NCI-H1105 (cell line): Measurements from ENCODE around the gene WNT7A.

Experiments
- DNase-seq: peaks from one replicate; lab custom pipeline; 2025; lab: John Stamatoyannopoulos, UW

WNT7A gene

GRCh38 chr3:13827256-13827655 is 52.6 kb downstream of the WNT7A start:
- no peak for DNase-seq

GRCh38 chr3:13826672-13827071 is 53.2 kb downstream of the WNT7A start:
- no peak for DNase-seq

GRCh38 chr3:13825821-13826220 is 54.0 kb downstream of the WNT7A start:
- DNase-seq = no peak

- DNase-seq = no peak
Observed at GRCh38 chr3:13825311-13825579, 54.6 kb downstream of the WNT7A start.

- DNase-seq = no peak
Observed at GRCh38 chr3:13824521-13825310, 55.2 kb downstream of the WNT7A start.

GRCh38 chr3:13823692-13824091 is 56.2 kb downstream of the WNT7A start:
- no peak for DNase-seq

GRCh38 chr3:13822871-13823585 is 56.8 kb downstream of the WNT7A start:
- DNase-seq = no peak

- DNase-seq = no peak
Observed at GRCh38 chr3:13822042-13822441, 57.8 kb downstream of the WNT7A start.

- DNase-seq = no peak
Observed at GRCh38 chr3:13821126-13821525, 58.7 kb downstream of the WNT7A start.

GRCh38 chr3:13818919-13819318 is 61.0 kb downstream of the WNT7A start:
- no peak for DNase-seq

GRCh38 chr3:13815088-13815683 is 64.7 kb downstream of the WNT7A start:
- no peak for DNase-seq

GRCh38 chr3:13812034-13812471 is 67.8 kb downstream of the WNT7A start:
- DNase-seq = no peak

- no peak for DNase-seq
Observed at GRCh38 chr3:13811614-13812013, 68.3 kb downstream of the WNT7A start.

- DNase-seq = no peak
Observed at GRCh38 chr3:13808550-13808949, 71.3 kb downstream of the WNT7A start.

- no peak for DNase-seq
Observed at GRCh38 chr3:13801361-13802204, 78.3 kb downstream of the WNT7A start.

GRCh38 chr3:13800064-13800463 is 79.8 kb downstream of the WNT7A start:
- DNase-seq = no peak

GRCh38 chr3:13798401-13798800 is 81.5 kb downstream of the WNT7A start:
- DNase-seq = no peak

GRCh38 chr3:13796701-13797460 is 83.0 kb downstream of the WNT7A start:
- DNase-seq = no peak

GRCh38 chr3:13795816-13796215 is 84.1 kb downstream of the WNT7A start:
- DNase-seq = no peak

- DNase-seq = no peak
Observed at GRCh38 chr3:13794322-13794721, 85.5 kb downstream of the WNT7A start.

- DNase-seq = no peak
Observed at GRCh38 chr3:13793451-13793850, 86.4 kb downstream of the WNT7A start.
